HEK293 (cell line): ENCODE results near the gene RAB40C.
A peak's percentile ranks its signal among the peaks of the same experiment; 100 is the strongest.

Experiments
- FEZF1 ChIP-seq: fragments of 450-650 bp; formaldehyde crosslinking; IDR thresholded peaks from 2 replicates; pipeline ENCODE4 v1.5.1; 2016; ENCODE audit warnings: missing biosample characterization, missing genetic modification characterization
- GLIS1 ChIP-seq: fragments of 450-650 bp; formaldehyde crosslinking; IDR thresholded peaks from 2 replicates; pipeline ENCODE4 v1.5.1; 2016; ENCODE audit warnings: missing biosample characterization, missing genetic modification characterization
- GLIS2 ChIP-seq: fragments of 450-650 bp; formaldehyde crosslinking; IDR thresholded peaks from 2 replicates; pipeline ENCODE4 v1.5.1; 2016; ENCODE audit warnings: missing biosample characterization, missing genetic modification characterization
- KLF10 ChIP-seq: fragments of 450-650 bp; IDR thresholded peaks from 2 replicates; pipeline ENCODE4 v1.5.1; 2018; ENCODE audit warnings: missing biosample characterization, mild to moderate bottlenecking, missing genetic modification characterization
- KLF16 ChIP-seq: fragments of 450-650 bp; formaldehyde crosslinking; IDR thresholded peaks from 2 replicates; pipeline ENCODE4 v1.5.1; 2017; ENCODE audit warnings: missing biosample characterization, missing genetic modification characterization
- KLF9 ChIP-seq: fragments of 450-650 bp; formaldehyde crosslinking; IDR thresholded peaks from 2 replicates; pipeline ENCODE4 v1.5.1; 2016; ENCODE audit warnings: missing biosample characterization, missing genetic modification characterization, low read depth
- OSR2 ChIP-seq: fragments of 450-650 bp; formaldehyde crosslinking; IDR thresholded peaks from 2 replicates; pipeline ENCODE4 v1.5.1; 2016; ENCODE audit warnings: missing biosample characterization, missing genetic modification characterization
- OVOL3 ChIP-seq: fragments of 450-650 bp; formaldehyde crosslinking; IDR thresholded peaks from 2 replicates; pipeline ENCODE4 v1.5.1; 2016; ENCODE audit warnings: missing biosample characterization, missing genetic modification characterization
- PATZ1 ChIP-seq: fragments of 450-650 bp; formaldehyde crosslinking; IDR thresholded peaks from 2 replicates; pipeline ENCODE4 v1.5.1; 2016; ENCODE audit warnings: missing biosample characterization, missing genetic modification characterization
- RBAK ChIP-seq: fragments of 450-650 bp; formaldehyde crosslinking; IDR thresholded peaks from 2 replicates; pipeline ENCODE4 v1.5.1; 2016; ENCODE audit warnings: missing biosample characterization, missing genetic modification characterization
- ZBTB44 ChIP-seq: fragments of 450-650 bp; IDR thresholded peaks from 2 replicates; pipeline ENCODE4 v1.5.1; 2018; ENCODE audit warnings: missing biosample characterization, mild to moderate bottlenecking, missing genetic modification characterization
- ZBTB48 ChIP-seq: fragments of 450-650 bp; formaldehyde crosslinking; IDR thresholded peaks from 2 replicates; pipeline ENCODE4 v1.5.1; 2016; ENCODE audit warnings: missing biosample characterization, missing genetic modification characterization
- ZBTB8A ChIP-seq: fragments of 450-650 bp; formaldehyde crosslinking; IDR thresholded peaks from 2 replicates; pipeline ENCODE4 v1.5.1; 2016; ENCODE audit warnings: missing biosample characterization, missing genetic modification characterization
- ZFP3 ChIP-seq: fragments of 450-650 bp; formaldehyde crosslinking; IDR thresholded peaks from 2 replicates; pipeline ENCODE4 v1.5.1; 2016; ENCODE audit warnings: low read depth, missing biosample characterization, missing genetic modification characterization
- ZFP41 ChIP-seq: fragments of 450-650 bp; formaldehyde crosslinking; IDR thresholded peaks from 2 replicates; pipeline ENCODE4 v1.5.1; 2016; ENCODE audit warnings: missing biosample characterization, missing genetic modification characterization, borderline replicate concordance
- ZFP69B ChIP-seq: fragments of 450-650 bp; formaldehyde crosslinking; IDR thresholded peaks from 2 replicates; pipeline ENCODE4 v1.5.1; 2016; ENCODE audit warnings: missing biosample characterization, missing genetic modification characterization
- ZNF112 ChIP-seq: fragments of 450-650 bp; formaldehyde crosslinking; IDR thresholded peaks from 2 replicates; pipeline ENCODE4 v1.5.0; 2017; ENCODE audit warnings: missing biosample characterization, missing genetic modification characterization
- ZNF121 ChIP-seq: fragments of 450-650 bp; formaldehyde crosslinking; IDR thresholded peaks from 2 replicates; pipeline ENCODE4 v1.5.1; 2016; ENCODE audit warnings: missing biosample characterization, missing genetic modification characterization
- ZNF223 ChIP-seq: fragments of 450-650 bp; formaldehyde crosslinking; IDR thresholded peaks from 2 replicates; pipeline ENCODE4 v1.5.1; 2016; ENCODE audit warnings: missing biosample characterization, missing genetic modification characterization
- ZNF26 ChIP-seq: fragments of 450-650 bp; formaldehyde crosslinking; IDR thresholded peaks from 2 replicates; pipeline ENCODE4 v1.5.1; 2016; ENCODE audit warnings: missing biosample characterization, missing genetic modification characterization
- ZNF354C ChIP-seq: fragments of 450-650 bp; formaldehyde crosslinking; IDR thresholded peaks from 2 replicates; pipeline ENCODE4 v1.5.1; 2016; ENCODE audit warnings: missing biosample characterization, missing genetic modification characterization, low read depth, borderline replicate concordance
- ZNF37A ChIP-seq: fragments of 450-650 bp; IDR thresholded peaks from 2 replicates; pipeline ENCODE4 v1.5.1; 2018; ENCODE audit warnings: missing biosample characterization, missing genetic modification characterization
- ZNF501 ChIP-seq: fragments of 450-650 bp; formaldehyde crosslinking; IDR thresholded peaks from 2 replicates; pipeline ENCODE4 v1.5.1; 2016; ENCODE audit warnings: missing biosample characterization, missing genetic modification characterization
- ZNF530 ChIP-seq: fragments of 450-650 bp; formaldehyde crosslinking; IDR thresholded peaks from 2 replicates; pipeline ENCODE4 v1.5.1; 2016; ENCODE audit warnings: low read depth, missing biosample characterization, missing genetic modification characterization
- ZNF555 ChIP-seq: fragments of 450-650 bp; formaldehyde crosslinking; conservative IDR thresholded peaks from 2 replicates; pipeline ENCODE4 v1.5.1; 2017; ENCODE audit warnings: missing biosample characterization, mild to moderate bottlenecking, missing genetic modification characterization, inconsistent platforms
- ZNF558 ChIP-seq: fragments of 450-650 bp; formaldehyde crosslinking; IDR thresholded peaks from 2 replicates; pipeline ENCODE4 v1.5.1; 2016; ENCODE audit warnings: missing biosample characterization, missing genetic modification characterization
- ZNF610 ChIP-seq: fragments of 450-650 bp; formaldehyde crosslinking; IDR thresholded peaks from 2 replicates; pipeline ENCODE4 v1.5.1; 2016; ENCODE audit warnings: missing biosample characterization, missing genetic modification characterization, borderline replicate concordance
- ZNF639 ChIP-seq: fragments of 450-650 bp; formaldehyde crosslinking; IDR thresholded peaks from 2 replicates; pipeline ENCODE4 v1.5.1; 2016; ENCODE audit warnings: missing biosample characterization, missing genetic modification characterization
- ZNF664 ChIP-seq: fragments of 450-650 bp; formaldehyde crosslinking; IDR thresholded peaks from 2 replicates; pipeline ENCODE4 v1.5.1; 2016; ENCODE audit warnings: missing biosample characterization, missing genetic modification characterization
- ZNF707 ChIP-seq: fragments of 450-650 bp; formaldehyde crosslinking; IDR thresholded peaks from 2 replicates; pipeline ENCODE4 v1.5.1; 2016; ENCODE audit warnings: missing biosample characterization, missing genetic modification characterization
- TF ChIP-seq, protein P1 (sequence below): fragments of 450-650 bp; formaldehyde crosslinking; IDR thresholded peaks from 2 replicates; pipeline ENCODE4 v1.5.1; 2016; ENCODE audit warnings: missing biosample characterization, missing genetic modification characterization

The RAB40C gene

GRCh38 chr16:578870-579405, 10.9 kb upstream of the RAB40C start (continued):
- no peak for TF ChIP-seq ZNF112 (tag by site-specific recombination)
- no peak for TF ChIP-seq ZNF121 (tag by site-specific recombination)
- peak; percentile 78 for TF ChIP-seq KLF9 (tag by site-specific recombination)
- peak; percentile 67 for TF ChIP-seq ZBTB8A
- no peak for TF ChIP-seq ZBTB48 (tag by site-specific recombination)
- TF ChIP-seq, protein P1, sequence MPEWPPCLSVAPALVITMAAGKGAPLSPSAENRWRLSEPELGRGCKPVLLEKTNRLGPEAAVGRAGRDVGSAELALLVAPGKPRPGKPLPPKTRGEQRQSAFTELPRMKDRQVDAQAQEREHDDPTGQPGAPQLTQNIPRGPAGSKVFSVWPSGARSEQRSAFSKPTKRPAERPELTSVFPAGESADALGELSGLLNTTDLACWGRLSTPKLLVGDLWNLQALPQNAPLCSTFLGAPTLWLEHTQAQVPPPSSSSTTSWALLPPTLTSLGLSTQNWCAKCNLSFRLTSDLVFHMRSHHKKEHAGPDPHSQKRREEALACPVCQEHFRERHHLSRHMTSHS = no peak
- TF ChIP-seq FEZF1 = no peak
- no peak for TF ChIP-seq ZNF530 (tag by site-specific recombination)
- TF ChIP-seq OVOL3 (tag by site-specific recombination) = no peak
- no peak for TF ChIP-seq ZNF664
- no peak for TF ChIP-seq ZNF639 (tag by site-specific recombination)
- no peak for TF ChIP-seq KLF16 (tag by site-specific recombination)
- TF ChIP-seq ZNF555 (tag by site-specific recombination) = no peak
- TF ChIP-seq ZBTB44 (tag by site-specific recombination) = peak; percentile 21; the same call in 1 of the 2 replicates
- no peak for TF ChIP-seq RBAK (tag by site-specific recombination)
- no peak for TF ChIP-seq ZNF37A
- TF ChIP-seq ZNF26 = no peak
- peak; percentile 67; the same call in 1 of the 2 replicates for TF ChIP-seq ZNF223 (tag by site-specific recombination)
- TF ChIP-seq ZNF707 (tag by site-specific recombination) = no peak
- TF ChIP-seq OSR2 = no peak
- TF ChIP-seq ZFP41 (tag by site-specific recombination) = no peak
- no peak for TF ChIP-seq ZFP69B (tag by site-specific recombination)
- no peak for TF ChIP-seq ZNF501 (tag by site-specific recombination)
- peak; percentile 83 for TF ChIP-seq PATZ1 (tag by site-specific recombination)
- TF ChIP-seq ZFP3 = no peak
- TF ChIP-seq ZNF610 (tag by site-specific recombination) = no peak
- no peak for TF ChIP-seq ZNF558 (tag by site-specific recombination)
- no peak for TF ChIP-seq GLIS1 (tag by site-specific recombination)
- no peak for TF ChIP-seq ZNF354C (tag by site-specific recombination)
- TF ChIP-seq KLF10 (tag by site-specific recombination) = peak; percentile 73; the same call in 1 of the 2 replicates
- TF ChIP-seq GLIS2 (tag by site-specific recombination) = no peak
